ENCODE results near the gene TRPC4AP.

TRPC4AP gene

GRCh38 chr20:35000922-35001595 lies 91.5 kb downstream of the TRPC4AP start:
- DNase-seq (ENCODE audit: low read depth): no peak

GRCh38 chr20:35000311-35000921 lies 92.2 kb downstream of the TRPC4AP start:
- DNase-seq (ENCODE audit: low read depth): no peak

- DNase-seq (ENCODE audit: low read depth): no peak
These were observed 92.8 kb downstream of the TRPC4AP start for GRCh38 chr20:34999782-35000181.

GRCh38 chr20:34999021-34999451 lies 93.6 kb downstream of the TRPC4AP start:
- no peak for DNase-seq (ENCODE audit: low read depth)

- DNase-seq (ENCODE audit: low read depth): no peak
These were observed 94.2 kb downstream of the TRPC4AP start for GRCh38 chr20:34998331-34998950.

- DNase-seq (ENCODE audit: low read depth): no peak
These were observed 94.8 kb downstream of the TRPC4AP start for GRCh38 chr20:34997774-34998173.

- no peak for DNase-seq (ENCODE audit: low read depth)
These were observed 95.5 kb downstream of the TRPC4AP start for GRCh38 chr20:34997131-34997561.

- no peak for DNase-seq (ENCODE audit: low read depth)
These were observed 96.2 kb downstream of the TRPC4AP start for GRCh38 chr20:34996243-34997028.

- DNase-seq (ENCODE audit: low read depth): no peak
These were observed 96.9 kb downstream of the TRPC4AP start for GRCh38 chr20:34995696-34996095.

- no peak for DNase-seq (ENCODE audit: low read depth)
These were observed 97.4 kb downstream of the TRPC4AP start for GRCh38 chr20:34995192-34995591.

GRCh38 chr20:34994509-34995131 lies 98.0 kb downstream of the TRPC4AP start:
- no peak for DNase-seq (ENCODE audit: low read depth)

- DNase-seq (ENCODE audit: low read depth): no peak
These were observed 98.6 kb downstream of the TRPC4AP start for GRCh38 chr20:34993941-34994508.

- no peak for DNase-seq (ENCODE audit: low read depth)
These were observed 99.7 kb downstream of the TRPC4AP start for GRCh38 chr20:34992751-34993417.

GRCh38 chr20:34990661-34991214 lies 101.9 kb downstream of the TRPC4AP start:
- no peak for DNase-seq (ENCODE audit: low read depth)

GRCh38 chr20:34990231-34990630 lies 102.4 kb downstream of the TRPC4AP start:
- DNase-seq (ENCODE audit: low read depth): no peak

GRCh38 chr20:34989670-34990069 lies 102.9 kb downstream of the TRPC4AP start:
- no peak for DNase-seq (ENCODE audit: low read depth)

- no peak for DNase-seq (ENCODE audit: low read depth)
These were observed 103.5 kb downstream of the TRPC4AP start for GRCh38 chr20:34989118-34989517.

- DNase-seq (ENCODE audit: low read depth): no peak
These were observed 104.4 kb downstream of the TRPC4AP start for GRCh38 chr20:34988191-34988540.

- DNase-seq (ENCODE audit: low read depth): no peak
These were observed 105.1 kb downstream of the TRPC4AP start for GRCh38 chr20:34987288-34988190.
